ENCODE measurements around the gene KCTD5.

KCTD5 gene

GRCh38 chr16:2697401-2697948 lies 15.2 kb downstream of the KCTD5 start:
- DNase-seq (ENCODE audit: low spot score), result no peak

DNA sequence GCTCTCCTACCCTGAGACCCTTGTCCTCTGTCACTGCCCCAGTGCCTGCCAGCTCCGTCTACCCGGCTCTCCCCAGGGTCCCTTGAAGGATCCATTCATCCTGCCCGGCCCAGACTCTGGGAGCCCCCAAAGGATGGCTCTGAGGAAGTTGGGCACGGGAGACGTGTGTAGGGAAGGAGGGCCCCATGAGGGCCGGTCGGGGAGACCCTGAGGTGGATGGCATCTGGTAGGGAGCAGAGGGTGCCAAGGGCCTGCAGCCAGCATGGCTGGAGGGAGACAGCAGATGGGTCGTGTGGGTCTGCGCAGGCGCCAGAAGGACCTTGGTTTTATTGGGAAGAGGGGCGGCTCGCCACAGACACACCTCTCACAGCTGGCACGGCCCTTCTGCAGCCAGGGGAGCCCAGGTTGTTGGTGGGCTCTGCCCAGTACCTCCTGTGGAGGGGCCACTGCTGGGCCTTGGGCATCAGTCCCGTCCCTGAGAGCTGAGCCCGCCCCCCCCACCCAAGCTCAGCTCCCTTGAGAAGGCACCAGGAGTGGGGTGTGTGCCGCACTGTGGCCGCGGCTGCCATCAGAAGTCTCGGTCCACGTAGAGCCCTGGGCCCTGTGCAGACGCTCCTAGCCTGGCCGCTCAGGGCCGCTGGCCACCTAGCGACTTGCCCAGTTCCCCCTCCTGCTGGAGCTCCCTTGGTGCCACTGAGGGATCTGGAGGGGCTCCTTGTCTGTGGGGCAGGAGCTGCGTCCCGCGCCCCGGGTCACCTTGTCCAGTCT lies 16.0 kb downstream of the KCTD5 start:
- DNase-seq (ENCODE audit: low spot score), result no peak

DNA sequence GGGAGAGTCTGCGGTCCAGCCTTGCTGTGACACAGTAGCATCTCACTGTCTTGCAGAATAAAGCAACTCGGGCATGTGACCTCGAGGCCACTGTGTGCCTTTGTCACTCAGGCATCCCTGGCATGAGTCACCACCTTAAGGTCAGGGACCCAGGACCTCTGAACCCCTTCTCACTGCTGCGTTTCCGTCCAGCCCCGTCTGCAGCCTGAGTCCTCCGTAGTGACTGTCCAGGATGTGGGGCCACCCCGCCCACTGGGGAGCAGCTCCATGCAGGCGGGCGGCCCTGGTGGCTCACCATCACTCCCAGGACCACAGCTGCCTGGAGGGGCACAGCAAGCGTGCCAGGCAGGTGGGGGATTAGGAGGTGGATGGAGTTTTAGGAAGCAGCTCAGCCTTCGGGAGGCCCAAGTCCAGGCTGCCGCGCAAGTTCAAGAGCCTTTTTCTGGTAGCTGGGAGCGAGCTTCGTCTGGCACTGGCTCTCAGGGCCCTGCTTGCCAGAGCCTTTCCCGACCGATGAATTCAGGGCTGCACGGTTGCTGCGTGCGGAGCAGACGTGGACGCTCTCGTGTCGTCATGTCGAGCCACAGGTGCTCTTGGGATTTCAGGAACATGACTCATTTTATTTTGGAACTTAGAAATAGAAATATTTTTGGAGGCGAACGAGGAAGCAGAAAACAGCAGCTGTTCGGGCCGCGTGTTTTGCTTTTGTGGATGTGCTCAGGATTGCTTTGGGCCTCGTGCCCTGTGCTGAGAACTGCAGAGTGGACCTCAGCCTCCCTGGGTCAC lies 16.8 kb downstream of the KCTD5 start:
- DNase-seq (ENCODE audit: low spot score), result no peak

- no peak for DNase-seq (ENCODE audit: low spot score)
Observed at GRCh38 chr16:2699791-2700600, 17.7 kb downstream of the KCTD5 start.

DNA sequence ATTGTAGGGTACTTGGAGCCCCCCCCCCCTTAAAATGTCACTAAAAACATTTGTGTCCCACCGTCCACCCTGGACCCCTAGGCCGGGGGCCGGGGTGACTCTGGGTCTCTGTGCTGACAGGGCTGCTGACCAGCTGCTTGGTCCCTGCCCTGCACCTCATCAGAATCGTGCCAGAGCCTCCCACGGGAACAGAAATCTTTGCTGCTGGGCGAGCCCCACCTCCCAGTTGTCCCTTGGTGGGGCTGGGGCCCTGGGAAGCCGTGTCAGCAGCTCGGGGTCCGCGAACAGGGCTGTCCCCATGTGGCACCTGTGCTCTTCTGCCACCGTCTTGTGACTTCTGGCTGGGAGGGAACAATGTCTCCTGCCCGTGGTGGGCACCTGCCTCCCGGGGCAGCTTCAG lies 18.5 kb downstream of the KCTD5 start:
- no peak for DNase-seq (ENCODE audit: low spot score)

- no peak for DNase-seq (ENCODE audit: low spot score)
Observed at GRCh38 chr16:2701272-2701671, 18.9 kb downstream of the KCTD5 start.

- DNase-seq (ENCODE audit: low spot score), result no peak
Observed at GRCh38 chr16:2701713-2702437, 19.6 kb downstream of the KCTD5 start.

GRCh38 chr16:2702438-2702825 lies 20.1 kb downstream of the KCTD5 start:
- no peak for DNase-seq (ENCODE audit: low spot score)

DNA sequence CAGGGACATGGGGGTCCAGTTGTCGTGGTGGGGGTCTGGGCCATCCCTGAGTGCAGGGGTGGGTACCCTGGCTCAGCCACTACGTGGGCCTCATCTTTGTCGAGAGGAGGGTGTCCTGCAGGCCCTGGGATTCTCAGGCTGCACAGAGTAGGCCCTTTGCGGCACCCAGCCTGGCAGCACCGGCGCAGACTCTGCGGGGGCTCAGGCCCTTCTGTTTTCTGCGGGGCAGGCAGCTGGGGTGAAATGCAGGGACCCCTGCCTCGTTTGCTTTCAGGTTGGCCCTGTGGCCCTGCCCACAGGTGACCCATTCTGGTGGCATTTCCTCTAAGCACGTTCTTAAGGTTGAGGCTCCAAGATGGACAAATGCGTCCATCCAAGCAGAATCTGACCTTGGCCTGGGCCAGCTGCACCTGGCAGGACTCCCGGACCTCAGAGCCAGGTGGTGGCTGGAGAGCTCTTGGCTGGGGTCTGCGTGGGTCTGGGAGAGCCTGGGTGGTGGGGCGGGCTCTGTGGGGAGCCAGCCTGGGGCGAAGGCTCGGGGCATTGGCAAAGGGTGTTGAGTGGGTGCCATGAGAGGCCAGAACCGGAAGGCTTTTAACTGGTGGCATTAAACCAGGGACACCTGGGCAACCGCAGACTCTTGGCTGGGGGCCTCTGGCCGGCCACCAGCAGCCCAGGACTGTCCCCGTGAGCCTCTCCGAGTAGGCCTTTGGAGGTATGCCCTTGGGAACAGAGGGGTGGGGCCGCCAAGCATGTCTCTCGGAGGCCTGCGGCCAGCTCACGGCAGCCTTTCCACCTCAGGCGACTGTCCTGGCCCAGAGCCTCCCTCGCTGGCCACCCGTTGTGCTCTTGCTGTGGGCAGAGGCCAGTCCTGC lies 20.8 kb downstream of the KCTD5 start:
- DNase-seq (ENCODE audit: low spot score), result no peak

DNA sequence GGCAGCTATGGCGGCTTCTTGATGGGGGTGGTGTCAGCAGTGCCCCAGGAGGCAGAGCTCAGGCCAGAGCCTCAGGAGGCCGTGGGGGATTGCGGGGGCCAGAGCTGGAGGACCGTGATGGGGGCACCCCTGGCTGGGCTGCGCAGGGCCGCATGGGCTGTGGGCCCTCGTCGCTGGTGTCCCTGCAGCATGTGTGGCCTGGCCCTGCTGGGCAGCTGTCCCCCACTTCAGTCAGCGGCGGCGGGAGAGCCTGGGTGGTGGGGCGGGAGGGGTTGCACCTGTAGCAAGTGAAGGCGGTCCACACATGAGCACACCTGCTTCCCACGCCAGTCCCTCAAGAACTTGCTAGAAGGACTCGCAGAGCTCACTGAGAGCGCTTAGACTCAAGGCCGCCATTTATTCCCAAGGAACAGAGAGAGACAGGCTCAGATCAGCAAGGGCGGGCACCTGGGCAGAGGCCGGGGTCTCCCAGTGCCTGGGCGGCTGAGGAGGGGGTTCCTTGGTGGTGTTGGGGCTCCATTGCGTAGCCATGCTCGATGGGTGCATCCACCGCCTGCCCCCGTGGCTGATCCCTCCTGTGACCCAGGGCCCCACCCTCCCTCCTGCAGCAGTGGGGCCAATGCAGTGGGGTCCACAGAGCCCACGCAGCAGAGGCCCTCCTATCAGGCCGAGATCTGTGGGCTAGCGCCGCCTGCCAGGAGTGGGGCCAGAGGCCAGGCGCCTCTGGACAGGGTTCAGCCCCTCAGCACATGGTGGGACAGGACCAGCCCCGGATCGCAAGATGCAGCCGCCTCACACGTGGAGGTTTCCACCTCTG lies 22.1 kb downstream of the KCTD5 start:
- no peak for DNase-seq (ENCODE audit: low spot score)

DNA sequence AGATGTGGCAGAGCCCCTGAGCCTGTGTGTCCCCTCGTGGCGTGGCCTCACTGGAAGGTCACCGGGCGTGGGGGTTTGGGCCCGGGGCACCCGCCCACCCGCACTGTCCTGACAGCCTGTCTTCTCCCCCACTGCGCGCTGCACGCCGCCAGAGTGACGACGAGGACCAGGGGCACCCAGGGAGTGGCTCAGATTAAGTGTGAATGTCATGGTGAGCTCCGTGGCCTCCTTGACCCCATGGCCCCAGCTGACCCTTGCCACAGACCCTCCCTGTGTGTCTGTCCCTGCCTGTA lies 22.6 kb downstream of the KCTD5 start:
- DNase-seq (ENCODE audit: low spot score), result no peak

GRCh38 chr16:2705351-2705750 lies 23.0 kb downstream of the KCTD5 start:
- DNase-seq (ENCODE audit: low spot score), result no peak

- no peak for DNase-seq (ENCODE audit: low spot score)
Observed at GRCh38 chr16:2706085-2706484, 23.8 kb downstream of the KCTD5 start.

DNA sequence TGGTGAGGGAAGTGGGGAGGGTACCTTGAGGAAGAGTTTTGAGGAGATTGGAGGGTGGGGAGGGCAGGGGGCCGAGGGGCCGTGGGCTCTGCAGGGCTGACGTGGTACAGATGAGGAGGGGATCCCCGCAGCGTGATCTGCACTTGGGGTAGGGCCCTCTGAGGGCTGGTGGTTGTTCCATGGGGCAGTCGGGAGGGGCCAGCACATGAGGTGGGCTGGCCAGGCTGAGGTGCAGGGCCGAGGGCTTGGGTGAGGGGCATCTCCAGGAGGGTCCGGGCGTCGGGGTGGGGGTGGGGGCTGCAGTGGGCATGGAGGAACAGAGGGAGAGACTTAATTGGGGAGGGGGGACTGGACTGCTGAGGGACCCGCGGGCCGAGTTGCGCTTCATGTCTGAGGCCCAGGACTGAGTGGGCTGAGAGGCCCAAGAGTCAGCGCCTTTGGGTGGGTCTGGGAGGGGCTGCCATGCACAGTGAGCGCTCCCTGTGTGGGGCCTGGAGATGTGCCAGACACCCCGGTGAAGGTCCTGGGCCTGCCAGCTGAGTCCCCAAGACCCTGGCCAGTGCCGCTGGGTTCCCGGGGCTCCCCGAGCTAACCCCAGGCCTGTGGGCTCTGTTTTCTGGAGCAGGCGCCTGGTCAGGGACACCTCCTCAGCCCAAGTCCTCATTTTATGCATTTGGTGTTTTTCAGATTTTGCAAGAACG lies 24.4 kb downstream of the KCTD5 start:
- DNase-seq (ENCODE audit: low spot score), result no peak

DNA sequence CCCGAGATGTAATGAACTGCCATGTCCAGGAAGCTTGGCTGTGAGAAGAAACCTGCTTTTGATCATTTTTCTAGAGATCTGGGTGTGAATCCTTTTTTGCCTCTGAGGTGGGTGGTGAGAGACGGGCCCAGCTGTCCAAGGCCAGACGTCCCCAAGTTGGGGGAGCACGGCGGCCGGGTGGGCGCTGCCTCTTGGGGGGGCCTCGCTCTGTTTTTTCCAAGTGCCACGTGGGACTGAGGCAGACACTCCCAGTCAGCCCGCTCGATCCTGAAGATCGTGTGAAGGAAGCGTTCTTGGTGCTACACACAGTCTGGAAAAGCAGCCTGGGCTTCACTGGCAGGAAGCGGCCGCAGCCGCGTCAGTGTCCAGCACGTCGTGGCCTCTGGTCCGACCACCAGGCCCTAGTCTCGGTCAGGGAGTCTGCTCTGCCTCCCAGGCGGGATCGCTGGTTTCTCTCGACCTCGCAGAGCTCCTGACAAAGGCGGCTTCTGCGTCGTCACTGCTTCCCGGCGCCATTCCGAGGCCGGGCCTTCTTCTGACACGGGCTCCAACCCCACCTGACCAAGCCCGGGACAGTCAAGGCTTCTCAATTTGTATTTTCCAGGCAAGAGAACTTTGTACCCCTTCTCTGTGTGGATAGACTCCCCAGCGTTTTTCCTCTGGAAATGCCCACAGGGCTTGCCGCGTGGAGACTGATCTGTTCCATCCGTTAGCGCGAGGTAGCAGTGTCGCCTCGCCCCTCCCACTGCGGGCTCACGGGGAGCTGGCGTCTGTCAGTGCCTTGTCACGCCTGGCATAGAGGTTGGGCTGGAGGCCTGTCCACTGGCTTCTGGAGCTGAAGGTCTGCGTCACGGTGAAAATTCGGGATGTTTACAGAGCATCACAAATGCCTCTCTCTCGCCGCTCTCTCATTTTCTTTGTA lies 25.3 kb downstream of the KCTD5 start:
- no peak for DNase-seq (ENCODE audit: low spot score)

GRCh38 chr16:2708290-2708639 lies 25.9 kb downstream of the KCTD5 start:
- DNase-seq (ENCODE audit: low spot score), result no peak

GRCh38 chr16:2708955-2709587 lies 26.7 kb downstream of the KCTD5 start:
- DNase-seq (ENCODE audit: low spot score), result no peak

GRCh38 chr16:2709588-2709984 lies 27.3 kb downstream of the KCTD5 start:
- no peak for DNase-seq (ENCODE audit: low spot score)
